ENCODE results near the gene CADM2.

DNA sequence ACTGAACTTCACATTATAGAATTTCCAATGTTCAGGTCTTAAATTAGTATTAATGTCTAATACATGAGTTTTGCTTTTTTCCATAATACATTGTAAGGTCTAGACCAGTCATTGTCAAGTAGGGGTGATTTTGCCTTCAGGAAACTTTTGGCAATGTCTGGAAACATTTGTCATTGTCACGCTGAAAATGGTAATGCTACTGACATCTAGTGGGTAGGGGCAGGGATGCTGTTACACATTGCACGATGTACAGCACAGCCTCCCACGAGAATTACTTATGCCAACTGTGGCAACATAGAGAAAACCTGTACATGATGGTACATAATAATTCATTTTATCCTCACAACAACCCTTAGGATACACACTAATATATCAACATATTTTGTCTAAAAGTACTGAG, 384.1 kb downstream of the CADM2 start:
- TF ChIP-seq, protein P1, sequence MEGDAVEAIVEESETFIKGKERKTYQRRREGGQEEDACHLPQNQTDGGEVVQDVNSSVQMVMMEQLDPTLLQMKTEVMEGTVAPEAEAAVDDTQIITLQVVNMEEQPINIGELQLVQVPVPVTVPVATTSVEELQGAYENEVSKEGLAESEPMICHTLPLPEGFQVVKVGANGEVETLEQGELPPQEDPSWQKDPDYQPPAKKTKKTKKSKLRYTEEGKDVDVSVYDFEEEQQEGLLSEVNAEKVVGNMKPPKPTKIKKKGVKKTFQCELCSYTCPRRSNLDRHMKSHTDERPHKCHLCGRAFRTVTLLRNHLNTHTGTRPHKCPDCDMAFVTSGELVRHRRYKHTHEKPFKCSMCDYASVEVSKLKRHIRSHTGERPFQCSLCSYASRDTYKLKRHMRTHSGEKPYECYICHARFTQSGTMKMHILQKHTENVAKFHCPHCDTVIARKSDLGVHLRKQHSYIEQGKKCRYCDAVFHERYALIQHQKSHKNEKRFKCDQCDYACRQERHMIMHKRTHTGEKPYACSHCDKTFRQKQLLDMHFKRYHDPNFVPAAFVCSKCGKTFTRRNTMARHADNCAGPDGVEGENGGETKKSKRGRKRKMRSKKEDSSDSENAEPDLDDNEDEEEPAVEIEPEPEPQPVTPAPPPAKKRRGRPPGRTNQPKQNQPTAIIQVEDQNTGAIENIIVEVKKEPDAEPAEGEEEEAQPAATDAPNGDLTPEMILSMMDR (IDR thresholded peaks at IDR 0.05), result no peak
- TF ChIP-seq POLR2A (IDR thresholded peaks at IDR 0.05), result no peak
